HepG2 (cell line): ENCODE results near the gene VRK2. TPM values are rescaled to one million over a fixed set of nuclear protein-coding genes. Genes with fewer than 3 reads are reported as not detected.
A peak's percentile ranks its signal among the peaks of the same experiment; 100 is the strongest.

ENCODE experiments used
- ARID5B ChIP-seq: IDR thresholded peaks from 2 replicates; pipeline ENCODE4 v1.4.0; 2020; ENCODE audit warnings: mild to moderate bottlenecking, missing genetic modification reagents
- CREM ChIP-seq, 2 experiments: sonication (generic) in 1 of 2; formaldehyde crosslinking in 1 of 2; IDR thresholded peaks; 2 replicates each; pipeline versions ENCODE4 v1.4.0 to v1.6.1; 2016 to 2020; ENCODE audit warnings: antibody characterized with exemption in 1 of 2, mild to moderate bottlenecking in 1 of 2, missing genetic modification reagents in 1 of 2
- RNF2 ChIP-seq: fragments of 450-650 bp; conservative IDR thresholded peaks from 2 replicates; pipeline ENCODE4 v1.6.1; 2016; ENCODE audit warnings: low read depth
- SAP130 ChIP-seq: IDR thresholded peaks from 2 replicates; pipeline ENCODE4 v1.6.1; 2016; ENCODE audit warnings: low read depth
- TEAD3 ChIP-seq: optimal IDR thresholded peaks from 2 replicates; pipeline ENCODE3; 2016; ENCODE audit warnings: borderline replicate concordance
- polyA plus RNA-seq, 8 experiments: library from polyadenylated mRNA; depleted of rRNA in 3 of 8; stranded (reverse) in 7 of 8; unstranded in 1 of 8; fragments of >200 nt; fragmentation: Illumina TruSeq in 4 of 8; extraction: Trizol in 4 of 8; gene quantifications; 2 replicates each; pipeline versions ENCODE4 v1.2.1 to v1.2.3, GENCODE V29; 2011 to 2016; ENCODE audit warnings: low read depth in 4 of 8, missing spikeins in 1 of 8, mixed read lengths in 1 of 8; ENCODE audit not compliant: insufficient read depth in 1 of 8
- total RNA-seq, 5 experiments: library from RNA; depleted of rRNA; stranded (reverse); fragments of >200 nt; fragmentation: Illumina TruSeq; extraction: Trizol; gene quantifications; 2 replicates each; pipeline ENCODE4 v1.2.3, GENCODE V29; 2016; ENCODE audit warnings: low read depth in 1 of 5
- TF ChIP-seq, protein P1 (sequence below), 2 experiments: sonication (generic) in 1 of 2; formaldehyde crosslinking in 1 of 2; IDR thresholded peaks; 2 replicates each; pipeline versions ENCODE4 v1.4.0 to v1.6.1; 2016 to 2020; ENCODE audit warnings: borderline replicate concordance in 1 of 2, low read depth in 1 of 2, mild to moderate bottlenecking in 1 of 2, missing genetic modification reagents in 1 of 2

The VRK2 gene
- total and polyA plus RNA-seq, 2 of the 13 experiments (the other 11 are each of a cell fraction or from before 2014, with no cell fraction given): 13.3 to 29.1 TPM

DNA sequence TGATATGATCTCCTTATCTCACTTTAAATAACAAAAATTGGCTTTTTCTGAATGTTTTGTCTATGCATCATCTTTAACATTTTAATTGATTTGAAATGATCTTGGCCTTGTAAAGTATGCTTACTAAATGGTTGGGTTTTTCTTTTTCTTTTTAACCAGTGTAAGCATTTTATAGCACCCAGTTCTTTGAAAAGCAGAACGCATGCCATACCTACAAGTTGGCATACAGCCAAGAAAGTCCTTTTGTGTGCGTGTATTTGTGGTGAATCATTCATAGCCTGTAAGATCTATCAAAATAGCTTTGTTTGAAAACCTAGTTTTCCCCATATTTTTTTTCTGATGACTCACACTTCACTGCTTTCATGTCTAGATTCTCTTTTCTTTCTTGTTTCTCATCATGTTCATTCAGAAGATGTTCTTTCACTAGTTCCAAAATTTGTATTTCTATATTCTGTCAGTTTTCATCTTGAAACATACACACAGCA is 4.1 kb upstream of the VRK2 start (continued):
- TF ChIP-seq ARID5B (peak; percentile 90), SAP130 (peak; percentile 51), CREM (IDR thresholded peaks at IDR 0.05) (peak; percentile 56), CREM (CRISPR knock-in tag; IDR thresholded peaks at IDR 0.05) (no peak), TEAD3 (peak; percentile 67), RNF2 (0 out of 2 replicates have a peak, but pooled peaks have one; percentile 16)
- TF ChIP-seq, protein P1, sequence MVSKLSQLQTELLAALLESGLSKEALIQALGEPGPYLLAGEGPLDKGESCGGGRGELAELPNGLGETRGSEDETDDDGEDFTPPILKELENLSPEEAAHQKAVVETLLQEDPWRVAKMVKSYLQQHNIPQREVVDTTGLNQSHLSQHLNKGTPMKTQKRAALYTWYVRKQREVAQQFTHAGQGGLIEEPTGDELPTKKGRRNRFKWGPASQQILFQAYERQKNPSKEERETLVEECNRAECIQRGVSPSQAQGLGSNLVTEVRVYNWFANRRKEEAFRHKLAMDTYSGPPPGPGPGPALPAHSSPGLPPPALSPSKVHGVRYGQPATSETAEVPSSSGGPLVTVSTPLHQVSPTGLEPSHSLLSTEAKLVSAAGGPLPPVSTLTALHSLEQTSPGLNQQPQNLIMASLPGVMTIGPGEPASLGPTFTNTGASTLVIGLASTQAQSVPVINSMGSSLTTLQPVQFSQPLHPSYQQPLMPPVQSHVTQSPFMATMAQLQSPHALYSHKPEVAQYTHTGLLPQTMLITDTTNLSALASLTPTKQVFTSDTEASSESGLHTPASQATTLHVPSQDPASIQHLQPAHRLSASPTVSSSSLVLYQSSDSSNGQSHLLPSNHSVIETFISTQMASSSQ (IDR thresholded peaks at IDR 0.05; ENCODE audit: low read depth): peak; percentile 65
- TF ChIP-seq, protein P1 (CRISPR knock-in tag; IDR thresholded peaks at IDR 0.05; ENCODE audit: borderline replicate concordance): no peak
